ENCODE results near the gene LKAAEAR1.

Gene LKAAEAR1

GRCh38 chr20:64044484-64045247, 39.5 kb downstream of the LKAAEAR1 start:
- Histone ChIP-seq H3K9me3 (ENCODE audit: insufficient read depth, low read length) (no peaks in the 10 kb centered on the region), H3K79me2 (ENCODE audit: low read length) (no peaks in the 10 kb centered on the region), H4K20me1 (ENCODE audit: insufficient read depth, low read length) (no peaks in the 10 kb centered on the region), H3K27ac (ENCODE audit: low read length) (no peak overlapping the region), H3K4me2 (ENCODE audit: low read length) (no peak overlapping the region), H3K36me3 (replicated peaks; ENCODE audit: low read depth, low read length) (no peaks in the 10 kb centered on the region), H3K9ac (ENCODE audit: low read length) (no peak overlapping the region), H3K4me1 (ENCODE audit: low read length) (peaks cover 22% of the 10 kb centered on the region), H2AFZ (ENCODE audit: low read depth, low read length) (no peak overlapping the region), H3K4me3 (ENCODE audit: low read length) (no peak overlapping the region), H3K27me3 (ENCODE audit: low read depth, low read length) (peaks cover 7% of the 10 kb centered on the region)
- TF ChIP-seq EZH2phosphoT487 (IDR thresholded peaks at IDR 0.05; ENCODE audit: low read depth) (no peak), CTCF (IDR thresholded peaks at IDR 0.05; ENCODE audit: low read depth, low read length) (no peak)

- Histone ChIP-seq H3K27ac (ENCODE audit: low read length) (no peak overlapping the region), H3K27me3 (ENCODE audit: low read depth, low read length) (peaks cover 7% of the 10 kb centered on the region), H3K36me3 (replicated peaks; ENCODE audit: low read depth, low read length) (no peaks in the 10 kb centered on the region), H3K9me3 (ENCODE audit: insufficient read depth, low read length) (no peaks in the 10 kb centered on the region), H3K79me2 (ENCODE audit: low read length) (no peaks in the 10 kb centered on the region), H3K9ac (ENCODE audit: low read length) (no peak overlapping the region), H3K4me3 (ENCODE audit: low read length) (no peak overlapping the region), H3K4me1 (ENCODE audit: low read length) (peaks cover 27% of the 10 kb centered on the region), H3K4me2 (ENCODE audit: low read length) (no peak overlapping the region), H4K20me1 (ENCODE audit: insufficient read depth, low read length) (no peaks in the 10 kb centered on the region), H2AFZ (ENCODE audit: low read depth, low read length) (no peak overlapping the region)
- TF ChIP-seq CTCF (IDR thresholded peaks at IDR 0.05; ENCODE audit: low read depth, low read length) (no peak), EZH2phosphoT487 (IDR thresholded peaks at IDR 0.05; ENCODE audit: low read depth) (no peak)
Observed at GRCh38 chr20:64043768-64044167, 40.4 kb downstream of the LKAAEAR1 start.

GRCh38 chr20:64042054-64042781, 42.0 kb downstream of the LKAAEAR1 start:
- Histone ChIP-seq H3K79me2 (ENCODE audit: low read length) (no peaks in the 10 kb centered on the region), H3K4me1 (ENCODE audit: low read length) (peaks cover 35% of the 10 kb centered on the region), H3K4me2 (ENCODE audit: low read length) (peak overlapping the region; percentile 89), H3K9me3 (ENCODE audit: insufficient read depth, low read length) (no peaks in the 10 kb centered on the region), H2AFZ (ENCODE audit: low read depth, low read length) (peak overlapping the region; percentile 5; the same call in 1 of the 2 replicates), H3K4me3 (ENCODE audit: low read length) (peak overlapping the region; percentile 84), H3K27ac (ENCODE audit: low read length) (peak overlapping the region; percentile 35; the same call in 1 of the 2 replicates), H3K9ac (ENCODE audit: low read length) (peak overlapping the region; percentile 87), H4K20me1 (ENCODE audit: insufficient read depth, low read length) (no peaks in the 10 kb centered on the region), H3K36me3 (replicated peaks; ENCODE audit: low read depth, low read length) (no peaks in the 10 kb centered on the region), H3K27me3 (ENCODE audit: low read depth, low read length) (peaks cover 7% of the 10 kb centered on the region)
- no peak for TF ChIP-seq EZH2phosphoT487 (IDR thresholded peaks at IDR 0.05; ENCODE audit: low read depth)
- TF ChIP-seq CTCF (IDR thresholded peaks at IDR 0.05; ENCODE audit: low read depth, low read length): no peak

- Histone ChIP-seq H4K20me1 (ENCODE audit: insufficient read depth, low read length) (no peaks in the 10 kb centered on the region), H3K27me3 (ENCODE audit: low read depth, low read length) (peaks cover 7% of the 10 kb centered on the region), H2AFZ (ENCODE audit: low read depth, low read length) (no peak overlapping the region; the same call in 1 of the 2 replicates), H3K27ac (ENCODE audit: low read length) (0 out of 2 replicates have a peak overlapping the region, but pooled peaks have one; percentile 35), H3K36me3 (replicated peaks; ENCODE audit: low read depth, low read length) (no peaks in the 10 kb centered on the region), H3K4me2 (ENCODE audit: low read length) (peak overlapping the region; percentile 89), H3K4me3 (ENCODE audit: low read length) (peak overlapping the region; percentile 84), H3K9ac (ENCODE audit: low read length) (peak overlapping the region; percentile 87), H3K9me3 (ENCODE audit: insufficient read depth, low read length) (no peaks in the 10 kb centered on the region), H3K79me2 (ENCODE audit: low read length) (no peaks in the 10 kb centered on the region), H3K4me1 (ENCODE audit: low read length) (peaks cover 40% of the 10 kb centered on the region)
- TF ChIP-seq EZH2phosphoT487 (IDR thresholded peaks at IDR 0.05; ENCODE audit: low read depth): no peak
- no peak for TF ChIP-seq CTCF (IDR thresholded peaks at IDR 0.05; ENCODE audit: low read depth, low read length)
Observed at GRCh38 chr20:64041781-64042053, 42.5 kb downstream of the LKAAEAR1 start.

Data from OCI-LY3 (cell line).